Activated CD8-positive, alpha-beta memory T cell treated with anti-CD3 and anti-CD28 coated beads for 4 hours (primary cell): ENCODE data around the gene PLA2G4A.

Source experiments
- DNase-seq, 2 donors: peaks; one replicate each; pipeline ENCODE4 v3.0.0-alpha.2; 2020; ENCODE audit warnings: low read depth in 2 of 2

The PLA2G4A gene

DNA sequence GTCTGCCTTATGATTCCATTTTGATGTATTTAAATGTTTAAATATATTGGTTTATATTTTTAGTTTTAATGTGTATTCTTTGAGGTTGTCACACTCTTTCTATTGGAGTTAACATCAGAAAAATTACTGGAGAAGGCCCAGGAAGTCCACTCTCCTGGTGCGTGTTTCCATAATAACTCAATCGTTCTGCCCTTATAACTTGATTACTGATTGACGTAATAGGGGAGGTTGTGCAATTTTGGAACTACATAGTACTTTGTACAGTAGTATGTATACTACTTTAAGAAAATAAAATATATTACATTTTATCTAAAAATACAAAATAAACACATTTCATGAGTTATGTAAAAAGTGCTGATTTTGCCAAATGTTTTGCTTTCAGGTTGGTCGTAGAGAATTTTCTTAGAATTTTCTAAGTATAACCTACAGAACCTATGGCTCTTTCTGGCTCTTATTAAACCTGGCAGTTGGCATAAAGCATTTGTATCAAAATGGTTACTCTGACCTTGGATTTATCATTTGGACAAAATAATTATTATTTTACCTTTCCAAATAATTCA lies 5.7 kb downstream of the PLA2G4A start:
- DNase-seq = no peak

DNA sequence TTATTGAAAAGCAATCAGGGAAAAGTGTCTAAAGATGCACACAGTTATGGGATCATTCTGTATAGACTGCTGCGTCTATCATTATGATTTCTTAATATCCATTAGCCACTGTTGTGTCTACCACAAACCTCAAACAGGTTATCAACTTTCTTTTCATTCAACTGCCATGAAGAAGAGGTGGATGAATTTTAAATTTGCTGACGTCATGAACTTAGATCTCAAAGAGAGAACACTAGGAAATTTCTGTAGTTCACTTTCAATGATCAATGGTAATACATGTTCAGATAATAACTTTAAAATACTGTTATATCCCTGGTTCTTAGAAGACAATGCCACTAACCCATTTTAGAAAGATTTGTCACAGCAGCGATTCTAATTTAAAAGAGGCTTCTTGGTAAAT lies 6.7 kb downstream of the PLA2G4A start:
- DNase-seq = no peak

DNA sequence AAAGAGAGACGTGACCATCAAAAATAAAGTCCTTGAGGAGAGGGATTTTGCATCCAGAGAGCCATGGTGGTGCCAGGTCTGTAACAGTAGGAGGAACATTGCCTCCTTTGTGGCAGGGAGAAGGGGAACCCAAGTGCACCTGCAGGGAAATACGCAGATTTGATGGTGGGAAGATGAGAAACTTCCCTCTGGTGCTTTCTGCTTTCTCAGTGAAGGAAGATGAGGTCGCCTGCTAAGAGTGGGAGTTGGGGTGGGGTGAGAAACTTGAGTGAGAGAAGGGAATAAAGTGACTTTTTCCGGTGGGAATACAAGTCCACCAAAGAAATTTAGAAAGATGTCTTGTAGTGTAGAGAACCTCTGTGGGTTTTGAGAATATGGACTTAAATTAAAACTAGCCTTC lies 9.1 kb downstream of the PLA2G4A start:
- no peak for DNase-seq

DNA sequence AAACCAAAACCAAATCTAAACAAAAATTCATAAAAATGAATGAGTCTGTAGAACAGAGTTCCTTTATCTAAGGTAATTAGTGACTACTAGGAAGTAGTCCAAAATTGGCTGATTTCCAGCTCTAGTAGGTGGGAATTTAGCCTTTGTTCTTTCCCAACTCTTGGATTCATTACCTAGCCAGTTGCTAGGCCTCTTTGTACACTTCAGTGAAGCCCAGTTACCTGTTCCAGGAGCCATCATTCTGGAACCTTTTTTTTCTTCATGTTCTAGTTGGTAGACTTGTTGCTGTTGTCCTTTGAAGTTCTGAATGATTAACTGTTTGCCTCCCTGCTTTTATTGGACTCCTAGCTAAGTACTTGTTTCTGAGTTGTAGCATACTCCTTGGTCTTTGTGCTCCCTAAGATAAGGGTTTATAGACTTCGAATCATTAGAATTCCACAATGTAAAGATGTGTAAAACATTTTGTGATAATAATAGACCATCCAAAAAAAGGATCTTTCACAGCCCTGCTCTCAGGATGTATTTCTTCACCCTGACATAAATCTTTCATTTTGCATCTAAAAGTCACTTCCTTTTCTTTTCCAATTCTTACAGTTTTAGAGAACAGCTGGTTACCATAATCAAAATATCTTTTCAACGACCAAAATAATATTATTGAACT lies 9.8 kb downstream of the PLA2G4A start:
- DNase-seq = no peak

DNA sequence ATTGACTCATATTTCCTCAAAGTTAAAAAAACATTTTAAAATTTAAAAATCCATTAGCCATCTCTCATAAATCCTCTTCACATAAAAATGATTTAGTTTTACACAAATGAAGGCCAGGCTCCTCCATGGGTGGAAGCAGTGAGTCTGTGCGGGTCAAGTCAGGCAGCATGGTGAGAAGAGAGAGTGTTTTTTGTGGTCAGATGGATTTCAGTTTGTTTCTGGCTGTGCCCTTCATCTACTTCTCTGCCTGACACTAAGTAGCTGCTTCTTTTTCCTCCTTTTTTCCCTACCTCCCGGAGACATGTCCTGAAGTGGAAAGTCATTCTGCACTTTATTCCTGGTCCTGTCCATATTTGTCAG lies 10.3 kb downstream of the PLA2G4A start:
- no peak for DNase-seq

DNA sequence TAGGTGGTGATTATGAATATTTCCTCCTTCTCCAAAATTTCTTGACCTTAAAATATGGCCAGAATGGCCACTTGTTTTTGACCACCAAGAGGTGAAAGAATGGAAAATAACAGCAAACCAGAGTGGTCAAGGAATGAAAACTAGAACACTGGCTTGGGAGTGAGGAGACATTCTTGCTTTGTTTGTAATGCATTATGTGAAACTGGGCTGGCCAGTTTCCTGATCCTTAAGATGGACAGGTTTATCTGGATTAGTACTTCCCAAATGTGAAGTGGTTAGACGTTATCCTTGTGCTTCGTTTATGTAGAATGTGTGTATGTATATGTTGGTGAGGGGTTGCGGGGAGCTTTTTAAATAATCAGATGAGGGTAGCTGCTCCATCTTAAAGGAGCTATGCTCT lies 12.8 kb downstream of the PLA2G4A start:
- DNase-seq = no peak

DNA sequence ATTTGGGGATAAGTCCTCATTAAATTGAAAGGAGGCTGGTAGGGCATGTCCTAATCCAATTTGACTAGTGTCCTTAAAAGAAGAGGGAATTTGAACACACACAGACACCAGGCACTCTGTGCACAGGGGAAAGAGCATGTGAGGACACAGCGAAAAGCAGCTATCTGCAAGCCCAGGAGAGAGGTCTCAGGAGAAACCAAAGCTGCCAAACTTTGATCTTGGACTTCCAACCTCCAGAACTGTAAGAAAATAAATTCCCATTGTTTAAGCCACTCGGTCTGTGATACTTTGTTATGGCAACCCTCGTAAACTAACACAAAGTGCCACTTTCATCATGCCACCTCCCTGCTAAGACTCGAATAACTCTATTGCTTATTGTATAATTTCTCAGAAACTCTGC lies 13.8 kb downstream of the PLA2G4A start:
- no peak for DNase-seq

DNA sequence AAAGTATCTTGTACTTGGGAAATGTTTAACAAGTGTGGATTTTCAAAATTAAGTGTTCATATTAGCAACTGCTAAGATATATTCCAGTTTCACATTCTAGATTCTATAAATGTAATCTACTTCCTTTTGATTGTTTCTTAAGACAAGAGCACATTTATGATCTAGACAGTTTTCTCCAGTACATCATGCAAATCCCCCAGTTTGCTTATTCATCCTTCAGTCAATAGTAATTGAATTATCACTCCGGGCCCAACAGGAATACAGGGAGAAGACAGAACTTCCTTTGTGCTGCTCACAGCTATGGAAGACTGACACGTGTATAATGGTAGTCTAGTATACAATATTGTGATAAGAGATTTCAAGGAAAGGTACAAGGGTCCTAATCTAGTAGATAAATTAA lies 14.5 kb downstream of the PLA2G4A start:
- DNase-seq = no peak

DNA sequence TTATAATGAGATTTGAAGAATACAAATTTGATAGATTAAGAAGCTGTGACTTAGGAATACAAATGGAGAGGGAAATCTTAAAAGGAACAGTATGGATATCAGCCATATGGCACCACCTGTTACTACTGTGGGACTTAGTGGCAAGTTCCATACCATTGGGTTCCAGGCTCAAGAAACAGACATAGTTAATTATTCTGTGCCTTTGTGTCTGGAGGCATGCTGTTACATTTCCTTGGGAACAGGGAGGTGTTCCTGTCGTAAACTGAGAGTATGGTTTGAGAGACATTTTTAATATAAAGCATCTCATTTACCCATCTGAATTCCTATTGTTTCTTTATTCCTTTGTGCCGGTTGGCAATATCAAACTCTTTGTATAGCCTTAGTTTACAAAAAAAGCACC lies 15.2 kb downstream of the PLA2G4A start:
- no peak for DNase-seq

DNA sequence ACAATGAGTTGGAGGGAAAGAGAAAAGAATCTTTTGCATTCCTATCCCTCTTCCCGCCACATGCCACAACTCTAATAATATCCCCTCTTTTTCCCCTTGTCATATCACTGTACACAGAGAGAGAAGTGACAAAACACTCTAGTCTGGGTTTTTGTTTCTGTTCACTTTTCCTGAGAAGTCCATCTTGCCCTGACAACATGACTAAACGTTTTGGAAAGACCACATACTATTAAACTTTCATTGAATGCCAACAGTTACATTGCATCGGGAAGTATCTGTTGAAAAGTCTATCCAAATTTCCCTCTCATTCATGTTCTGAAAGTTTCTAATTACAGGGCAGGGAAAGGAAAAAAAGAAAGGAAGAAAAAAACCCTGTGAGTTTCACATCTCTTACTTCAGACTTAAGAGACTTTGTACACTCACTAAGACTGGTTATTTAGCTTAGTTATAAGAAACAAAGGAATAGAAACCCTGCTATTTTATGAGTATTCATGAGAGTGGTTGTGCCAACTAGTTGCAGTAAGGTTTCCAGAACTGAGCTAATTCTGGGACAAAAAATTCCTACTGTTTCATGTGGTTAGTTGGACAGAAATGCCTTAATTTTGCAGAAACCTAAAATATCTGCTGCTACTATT lies 16.9 kb downstream of the PLA2G4A start:
- no peak for DNase-seq

DNA sequence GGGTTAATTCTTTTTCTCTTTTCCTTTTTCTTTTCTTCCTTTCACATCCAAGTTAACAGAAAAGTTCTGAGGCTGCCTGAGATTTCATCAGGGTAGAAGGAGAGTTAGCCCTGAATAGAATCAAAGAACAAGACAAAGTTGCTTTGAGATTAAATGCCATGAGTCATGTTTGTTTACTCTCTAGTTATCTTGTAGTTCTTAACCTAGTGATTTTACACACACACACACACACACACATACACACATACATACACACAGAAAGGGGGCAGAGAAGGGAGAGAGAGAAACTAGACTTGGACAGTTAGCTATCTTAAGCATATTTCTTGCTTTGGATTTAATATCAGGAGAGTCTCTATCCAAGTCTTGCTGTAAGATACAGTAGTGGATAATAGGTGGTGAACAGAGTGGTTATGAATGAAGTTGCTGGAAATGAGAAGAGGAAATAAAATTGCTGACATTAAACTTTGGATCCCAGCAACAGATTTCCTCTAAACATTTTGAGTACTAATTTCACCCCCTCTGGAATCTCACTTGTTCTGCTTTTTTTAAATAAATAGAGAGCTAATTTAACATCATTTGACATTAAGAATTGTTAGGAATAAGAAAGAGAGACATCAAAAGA lies 19.9 kb downstream of the PLA2G4A start:
- no peak for DNase-seq

DNA sequence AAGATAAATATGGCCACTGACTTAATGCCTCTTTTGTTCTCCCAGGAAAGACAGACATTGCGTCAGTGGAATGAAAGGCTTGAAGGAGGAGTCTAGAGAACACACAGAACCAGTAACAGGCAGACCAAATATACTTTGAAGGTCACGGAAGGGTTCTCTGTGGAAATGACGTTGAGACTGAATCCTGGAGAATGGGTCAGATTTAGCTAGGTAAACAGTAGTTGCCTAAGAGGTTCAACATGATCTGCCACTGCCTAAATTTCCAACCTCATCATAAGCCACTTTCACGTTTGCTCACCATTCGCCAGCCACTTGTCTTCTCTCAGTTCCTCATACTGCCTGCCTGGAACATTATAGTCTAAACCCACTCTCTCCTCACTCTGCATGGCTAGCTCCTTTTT lies 20.5 kb downstream of the PLA2G4A start:
- DNase-seq = no peak

DNA sequence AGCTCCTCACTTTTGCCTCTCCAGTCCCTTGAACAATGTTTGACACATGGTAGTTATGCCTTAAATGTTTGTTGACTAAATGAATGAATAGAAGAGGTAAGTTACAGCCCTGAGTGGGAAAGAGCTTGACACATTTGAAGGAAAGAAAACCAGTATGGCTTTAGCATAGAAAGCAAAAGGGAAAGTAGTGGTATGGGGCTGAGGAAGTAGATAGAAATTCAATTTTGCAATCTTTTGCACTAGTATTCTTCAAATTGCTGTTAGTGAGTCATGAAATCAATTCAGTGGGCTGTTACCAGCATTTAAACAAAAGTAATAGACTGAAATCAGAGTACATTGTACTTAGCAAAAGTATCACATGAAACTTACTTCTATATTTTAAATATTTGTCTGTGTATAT lies 21.1 kb downstream of the PLA2G4A start:
- no peak for DNase-seq

DNA sequence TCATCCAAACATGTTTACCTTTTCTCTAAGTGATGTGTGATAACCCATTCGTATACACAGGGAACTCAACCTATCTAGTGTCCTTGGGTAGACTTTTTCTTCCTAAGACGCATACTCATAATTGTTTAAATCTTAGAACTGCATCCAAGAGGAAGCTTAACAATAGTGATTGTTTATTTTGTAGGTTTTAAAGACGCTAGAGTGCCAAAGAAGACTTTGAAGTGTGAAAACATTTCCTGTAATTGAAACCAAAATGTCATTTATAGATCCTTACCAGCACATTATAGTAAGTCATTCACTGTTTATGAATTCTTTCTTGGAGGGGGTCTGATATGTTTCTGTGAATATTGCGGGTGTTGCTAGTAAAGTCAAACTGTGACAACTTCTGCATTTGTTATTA lies 25.4 kb downstream of the PLA2G4A start:
- DNase-seq = no peak

DNA sequence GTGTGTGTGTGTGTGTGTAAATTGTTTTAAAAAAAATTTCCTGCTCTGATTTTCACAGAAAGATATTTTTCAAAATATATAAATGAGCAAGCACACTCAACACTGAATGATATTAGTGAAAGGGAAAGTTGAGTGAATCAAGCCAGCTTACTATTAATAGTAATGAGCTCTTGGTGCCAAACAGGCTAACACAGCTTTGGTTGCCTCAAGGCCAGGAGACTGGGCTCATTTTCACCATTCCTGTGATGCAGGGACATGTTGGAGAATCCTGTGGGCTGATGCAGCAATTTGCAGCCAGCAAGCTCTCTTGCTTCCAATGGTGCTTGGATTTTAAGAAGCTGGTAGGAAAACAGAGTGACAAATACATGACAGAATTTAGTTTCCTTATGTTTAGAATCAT lies 30.2 kb downstream of the PLA2G4A start:
- no peak for DNase-seq

DNA sequence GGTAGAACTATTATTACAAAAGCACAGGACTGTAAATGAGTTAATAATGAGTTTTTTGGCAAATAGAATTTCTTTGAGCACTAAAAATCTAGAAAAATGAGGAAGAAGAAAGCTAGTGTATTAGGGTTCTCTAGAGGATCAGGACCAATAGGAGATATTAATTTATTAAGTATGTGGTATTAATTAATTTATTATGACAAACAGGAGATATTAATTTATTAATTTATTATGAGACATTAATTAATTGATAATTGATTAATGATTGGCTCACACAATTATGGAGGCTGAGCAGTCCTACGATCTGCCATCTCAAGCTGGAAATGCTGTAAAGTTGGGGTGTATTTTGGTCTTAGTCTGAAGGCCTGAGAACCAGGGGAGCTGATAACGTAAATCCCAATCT lies 31.2 kb downstream of the PLA2G4A start:
- DNase-seq = no peak

DNA sequence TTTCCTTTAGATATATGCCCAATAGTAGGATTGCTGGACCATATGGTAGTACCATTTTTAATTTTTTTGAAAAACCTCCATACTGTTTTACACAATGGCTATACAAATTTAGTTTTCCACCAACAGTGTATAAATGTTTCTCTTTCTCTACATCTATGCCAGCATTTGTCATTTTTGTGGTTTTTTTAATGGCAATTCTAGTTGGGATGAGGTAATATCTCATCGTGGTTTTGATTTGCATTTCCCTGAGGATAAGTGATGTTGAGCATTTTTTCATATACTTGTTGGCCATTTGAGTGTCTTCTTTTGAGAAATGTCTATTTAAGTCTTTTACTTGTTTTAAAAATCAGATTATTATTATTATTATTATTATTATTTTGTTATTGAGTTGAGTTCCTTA lies 35.5 kb downstream of the PLA2G4A start:
- no peak for DNase-seq

DNA sequence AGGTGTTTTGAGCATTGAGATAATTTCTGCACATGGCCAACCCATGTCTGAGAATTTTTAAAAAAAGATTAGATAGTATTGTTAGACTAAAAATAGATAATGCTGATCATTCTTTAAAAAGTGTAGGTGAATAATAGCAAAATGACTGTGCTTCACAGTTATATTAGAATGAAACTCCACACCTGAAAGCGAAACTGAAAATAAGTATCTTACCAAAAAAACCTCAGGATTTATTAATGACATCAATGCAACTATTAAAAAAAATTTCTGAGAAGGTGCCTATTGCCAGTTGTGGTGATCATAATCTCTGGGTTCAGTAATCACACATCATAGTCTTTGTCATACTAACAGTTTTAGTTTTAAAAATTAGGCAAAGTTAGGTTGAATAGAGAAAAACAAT lies 36.5 kb downstream of the PLA2G4A start:
- no peak for DNase-seq

DNA sequence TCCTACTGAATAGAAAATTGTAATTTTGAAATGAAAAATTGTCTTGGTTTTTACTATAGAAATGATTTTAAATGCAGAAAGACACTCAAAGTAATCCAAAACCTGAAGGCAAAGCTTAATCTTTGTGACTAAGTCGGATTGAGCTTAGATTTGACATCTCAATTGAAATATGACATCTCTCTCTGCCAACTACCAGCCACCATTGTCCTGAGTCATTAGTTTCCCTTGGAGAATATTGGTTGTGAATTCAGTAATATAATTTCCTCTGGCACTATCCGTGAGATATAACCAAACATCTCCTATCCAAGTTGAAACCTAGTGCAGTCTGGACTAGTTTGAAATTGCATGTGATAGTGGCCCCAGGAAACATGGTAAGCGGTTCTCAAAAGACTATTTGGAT lies 37.1 kb downstream of the PLA2G4A start:
- DNase-seq = no peak

DNA sequence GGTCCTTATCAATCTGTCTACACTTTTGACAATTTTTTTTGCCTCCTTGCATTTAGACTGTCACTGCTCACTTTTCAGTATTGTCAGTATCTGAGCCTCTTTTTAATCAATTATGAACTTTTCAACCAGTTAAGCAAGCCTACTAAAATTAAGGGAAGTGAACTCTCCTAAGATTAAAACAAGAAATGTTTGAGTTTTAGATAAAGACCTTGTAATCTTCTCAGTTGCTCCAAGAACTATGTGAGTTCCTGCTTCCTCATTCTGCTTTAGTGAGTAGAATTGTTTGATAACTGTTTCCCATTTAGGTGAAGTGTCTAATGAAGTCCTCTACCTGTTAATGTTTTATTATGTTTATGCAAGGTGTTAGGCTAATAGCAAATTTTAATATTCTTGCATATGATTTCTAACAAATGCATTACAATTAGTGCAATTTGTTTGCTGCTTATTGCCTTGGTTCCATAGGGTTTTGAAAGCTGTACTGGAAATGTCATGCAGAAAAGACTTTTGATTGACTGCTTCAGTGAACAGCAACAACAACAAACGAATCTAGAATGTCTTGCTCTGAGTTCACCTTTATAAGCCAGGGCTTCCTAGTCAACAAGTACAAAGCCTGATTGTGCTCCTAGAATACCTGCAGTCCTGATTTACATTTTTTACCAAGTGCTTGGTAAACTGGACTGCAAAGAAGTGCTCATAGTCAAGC lies 40.9 kb downstream of the PLA2G4A start:
- no peak for DNase-seq

DNA sequence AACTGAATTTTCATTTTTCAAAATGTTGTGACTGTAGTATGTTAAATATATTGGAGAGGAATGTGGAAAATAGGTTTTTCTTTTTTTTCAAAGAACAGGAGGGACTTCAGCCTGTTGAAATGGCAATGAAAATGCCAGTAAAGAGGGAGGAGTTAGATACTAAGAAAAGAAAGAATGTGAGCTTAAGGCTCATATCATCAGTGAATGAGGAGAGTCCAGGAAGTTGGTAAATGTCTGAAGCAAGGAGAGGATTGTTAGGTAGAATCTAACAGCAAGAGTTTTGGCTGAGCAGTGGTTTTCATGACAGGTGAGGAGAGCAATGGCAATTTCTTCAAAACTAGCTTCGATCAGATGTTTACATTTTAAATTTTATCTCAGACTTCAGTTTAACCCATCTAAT lies 43.0 kb downstream of the PLA2G4A start:
- DNase-seq = no peak

DNA sequence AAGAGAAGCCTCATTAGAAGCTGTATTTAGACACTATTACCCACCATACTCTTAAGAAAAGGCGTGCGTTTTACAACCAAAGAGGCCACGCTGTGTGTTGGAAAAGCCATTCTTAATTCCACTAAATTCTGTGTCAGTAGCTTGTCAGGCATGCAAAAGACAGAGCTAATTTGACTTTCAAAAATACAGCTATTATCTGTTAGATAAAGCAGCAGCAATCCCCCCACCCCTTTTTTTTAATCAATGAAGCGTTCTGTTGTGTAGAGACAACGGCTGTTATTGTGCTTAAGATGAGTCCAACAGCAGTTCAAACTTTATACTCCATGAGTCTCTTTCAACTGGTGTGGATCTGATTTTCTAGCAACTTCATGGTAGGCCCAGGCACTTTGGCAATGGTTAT lies 43.5 kb downstream of the PLA2G4A start:
- DNase-seq = no peak

DNA sequence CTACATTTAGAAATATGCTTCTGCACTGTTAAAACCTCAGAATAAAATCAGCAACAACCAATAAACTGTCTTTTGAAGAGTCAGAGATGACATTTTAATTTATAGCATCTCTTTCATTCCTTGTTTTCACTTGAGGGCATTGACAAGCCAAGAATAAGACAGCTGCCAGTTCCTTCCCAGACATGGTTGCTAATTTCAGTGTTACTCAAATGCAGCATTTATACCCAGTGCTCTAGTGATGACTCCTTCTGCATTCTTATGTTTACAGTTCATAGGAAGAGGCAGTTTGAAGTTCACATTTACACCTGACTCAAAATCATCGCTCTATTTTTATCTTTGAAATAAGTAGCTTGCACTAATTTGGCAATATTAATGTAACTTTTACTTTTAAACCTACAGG lies 44.9 kb downstream of the PLA2G4A start:
- no peak for DNase-seq
